ENCODE results near the gene SETD1A. TPM values are rescaled to one million over a fixed set of nuclear protein-coding genes. Genes with fewer than 3 reads are reported as not detected.

The SETD1A gene
- total RNA-seq, 2 donors from 2014 or later, result 3.8 to 8.6 TPM

- Histone ChIP-seq H3K36me3 (peaks cover 48% of the 10 kb centered on the region), H3K4me1 (peaks cover 0 to 16% of the 10 kb centered on the region in 2 donors), H3K4me3 (no peak overlapping the region), H3K9me3 (no peaks in the 10 kb centered on the region), H3K27ac (no peak overlapping the region), H3K27me3 (no peaks in the 10 kb centered on the region)
- peak; percentile 68 for DNase-seq (ENCODE audit: low spot score)
- TF ChIP-seq CTCF (IDR thresholded peaks at IDR 0.05), result no peak
Measured at GRCh38 chr16:30982548-30983288, 25.2 kb downstream of the SETD1A start.

- DNase-seq (ENCODE audit: low spot score), result no peak
- no peak overlapping the region for H3K4me3 ChIP-seq
- H3K9me3 ChIP-seq, result no peaks in the 10 kb centered on the region
- H3K27me3 ChIP-seq, result no peaks in the 10 kb centered on the region
- H3K4me1 ChIP-seq, result peaks cover 0 to 16% of the 10 kb centered on the region in 2 donors
- no peak for TF ChIP-seq CTCF (IDR thresholded peaks at IDR 0.05)
- no peak overlapping the region for H3K27ac ChIP-seq
- peaks cover 46% of the 10 kb centered on the region for H3K36me3 ChIP-seq
Measured at GRCh38 chr16:30983289-30983889, 25.8 kb downstream of the SETD1A start.

- H3K27ac ChIP-seq, result no peak overlapping the region
- peaks cover 0 to 16% of the 10 kb centered on the region in 2 donors for H3K4me1 ChIP-seq
- H3K27me3 ChIP-seq, result no peaks in the 10 kb centered on the region
- no peak overlapping the region for H3K4me3 ChIP-seq
- no peak for DNase-seq (ENCODE audit: low spot score)
- TF ChIP-seq CTCF (IDR thresholded peaks at IDR 0.05), result no peak
- no peaks in the 10 kb centered on the region for H3K9me3 ChIP-seq
- peaks cover 42% of the 10 kb centered on the region for H3K36me3 ChIP-seq
Measured at GRCh38 chr16:30983898-30984610, 26.5 kb downstream of the SETD1A start.

- peak; percentile 88 to 96 for TF ChIP-seq CTCF (IDR thresholded peaks at IDR 0.05)
- no peaks in the 10 kb centered on the region for H3K27me3 ChIP-seq
- peak within 1 kb of the TSS; percentile 38 to 53 for H3K4me3 ChIP-seq
- peaks cover 0 to 16% of the 10 kb centered on the region in 2 donors for H3K4me1 ChIP-seq
- H3K36me3 ChIP-seq, result peaks cover 35% of the 10 kb centered on the region
- no peaks in the 10 kb centered on the region for H3K9me3 ChIP-seq
- peak; percentile 91 for DNase-seq (ENCODE audit: low spot score)
- peak within 1 kb of the TSS; percentile 59 to 65 for H3K27ac ChIP-seq
Measured at GRCh38 chr16:30984669-30985400, 27.3 kb downstream of the SETD1A start, which contains the start of gene HSD3B7. HSD3B7 (plus strand) TSS chr16:30985207; CDS start chr16:30985659, 452 bp downstream.

- Histone ChIP-seq H3K4me1 (peaks cover 0 to 16% of the 10 kb centered on the region in 2 donors), H3K9me3 (no peaks in the 10 kb centered on the region), H3K27ac (peak overlapping the region; percentile 59 to 65), H3K4me3 (peak overlapping the region; percentile 38 to 53), H3K27me3 (no peaks in the 10 kb centered on the region), H3K36me3 (peaks cover 28% of the 10 kb centered on the region)
- peak; percentile 69 for DNase-seq (ENCODE audit: low spot score)
- no peak for TF ChIP-seq CTCF (IDR thresholded peaks at IDR 0.05)
Measured at GRCh38 chr16:30985401-30986128, 28.0 kb downstream of the SETD1A start.

Data from right atrium auricular region (tissue), 2 donors.